ENCODE data around the gene TMEM179. TPM values are rescaled to one million over a fixed set of nuclear protein-coding genes. Genes with fewer than 3 reads are reported as not detected.

TMEM179 gene
- polyA plus RNA-seq, 1 donor (not counting 4 experiments of a cell fraction or from before 2014, with no cell fraction given), result not detected

DNA sequence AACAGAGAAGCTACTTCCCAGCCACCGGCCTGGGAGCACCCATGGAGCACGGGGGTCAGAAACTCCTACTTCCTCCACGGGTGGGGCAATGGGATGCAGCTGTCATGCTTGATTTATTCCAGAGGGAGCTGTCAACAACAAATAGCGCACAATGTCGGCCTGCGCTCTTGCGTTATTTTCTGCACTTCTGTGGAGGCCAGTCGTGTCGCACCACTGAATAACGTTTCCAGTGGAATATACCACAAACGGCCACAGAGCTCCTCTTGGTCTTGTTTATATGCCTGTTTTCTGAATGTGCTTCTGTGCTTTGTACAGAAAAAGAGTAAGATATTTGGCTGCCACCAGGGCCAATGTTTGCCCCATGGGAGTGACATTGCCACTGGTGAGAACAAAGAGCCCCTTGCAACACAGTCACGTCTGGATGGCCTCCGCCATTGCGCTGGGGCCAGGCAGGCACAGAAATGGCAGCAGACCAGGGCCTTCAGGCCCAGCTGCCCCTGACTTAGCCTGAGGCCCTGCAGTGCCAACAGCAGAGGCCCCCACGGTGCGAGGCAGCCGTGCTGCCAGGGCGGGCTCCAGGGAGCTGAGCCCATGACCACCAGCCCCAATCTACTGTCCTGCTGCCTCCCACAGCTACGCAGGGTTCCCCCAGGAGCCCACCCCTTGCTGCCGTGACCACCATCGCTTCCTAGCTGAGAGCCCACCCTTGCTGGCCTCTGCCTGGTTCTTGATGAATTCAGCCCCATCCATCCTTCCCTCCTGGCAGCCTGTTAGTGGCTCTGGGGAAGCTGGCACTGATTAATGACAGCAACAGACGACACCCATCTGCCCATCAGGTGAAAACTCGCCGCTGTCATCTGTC, 28.9 kb upstream of the TMEM179 start:
- H3K27ac ChIP-seq (ENCODE audit: control insufficient read depth, insufficient read depth, low read length), result no peak overlapping the region
- dilution Hi-C loops (cut with MboI; ENCODE audit: extremely low pct_ligation_motif_present, low sequenced_read_pairs), result no loop called here
- DNase-seq (ENCODE audit: low read depth, low spot score) (no peak), FAIRE-seq (no peak)
- H3K79me2 ChIP-seq (ENCODE audit: control insufficient read depth, insufficient read depth, low read length), result no peaks in the 10 kb centered on the region
- H3K9me1 ChIP-seq (ENCODE audit: control insufficient read depth, extremely low read depth, insufficient read depth, low read length), result no peaks in the 10 kb centered on the region
- H3K9ac ChIP-seq (ENCODE audit: control insufficient read depth, extremely low read depth, insufficient read depth, low read length), result no peak overlapping the region
- peaks cover 16% of the 10 kb centered on the region for H3K27me3 ChIP-seq (ENCODE audit: control insufficient read depth, extremely low read depth, insufficient read depth, low read length)
- no peaks in the 10 kb centered on the region for H4K20me1 ChIP-seq (ENCODE audit: control insufficient read depth, extremely low read depth, insufficient read depth, low read length)
- no peak overlapping the region for H3K4me2 ChIP-seq (ENCODE audit: control insufficient read depth, extremely low read depth, insufficient read depth, low read depth, low read length)
- H3K4me3 ChIP-seq (ENCODE audit: control insufficient read depth in 2 of 3, extremely low read depth in 1 of 3, insufficient read depth in 2 of 3, low read depth in 1 of 3, low read length in 3 of 3), result no peak overlapping the region
- no peak for TF ChIP-seq EZH2 (IDR thresholded peaks at IDR 0.05; ENCODE audit: low read length)
- TF ChIP-seq, protein P1, sequence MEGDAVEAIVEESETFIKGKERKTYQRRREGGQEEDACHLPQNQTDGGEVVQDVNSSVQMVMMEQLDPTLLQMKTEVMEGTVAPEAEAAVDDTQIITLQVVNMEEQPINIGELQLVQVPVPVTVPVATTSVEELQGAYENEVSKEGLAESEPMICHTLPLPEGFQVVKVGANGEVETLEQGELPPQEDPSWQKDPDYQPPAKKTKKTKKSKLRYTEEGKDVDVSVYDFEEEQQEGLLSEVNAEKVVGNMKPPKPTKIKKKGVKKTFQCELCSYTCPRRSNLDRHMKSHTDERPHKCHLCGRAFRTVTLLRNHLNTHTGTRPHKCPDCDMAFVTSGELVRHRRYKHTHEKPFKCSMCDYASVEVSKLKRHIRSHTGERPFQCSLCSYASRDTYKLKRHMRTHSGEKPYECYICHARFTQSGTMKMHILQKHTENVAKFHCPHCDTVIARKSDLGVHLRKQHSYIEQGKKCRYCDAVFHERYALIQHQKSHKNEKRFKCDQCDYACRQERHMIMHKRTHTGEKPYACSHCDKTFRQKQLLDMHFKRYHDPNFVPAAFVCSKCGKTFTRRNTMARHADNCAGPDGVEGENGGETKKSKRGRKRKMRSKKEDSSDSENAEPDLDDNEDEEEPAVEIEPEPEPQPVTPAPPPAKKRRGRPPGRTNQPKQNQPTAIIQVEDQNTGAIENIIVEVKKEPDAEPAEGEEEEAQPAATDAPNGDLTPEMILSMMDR (optimal IDR thresholded peaks at IDR 0.05 in 1 of 3, IDR thresholded peaks at IDR 0.05 in 1 of 3, conservative IDR thresholded peaks at IDR 0.05 in 1 of 3; ENCODE audit: extremely low read depth in 1 of 3, insufficient read depth in 2 of 3, low read length in 3 of 3), result no peak
- no peaks in the 10 kb centered on the region for H3K9me3 ChIP-seq (ENCODE audit: control insufficient read depth, low read depth, low read length)
- no peaks in the 10 kb centered on the region for H3K4me1 ChIP-seq (ENCODE audit: control insufficient read depth, extremely low read depth, insufficient read depth, low read length)
- H2AFZ ChIP-seq (ENCODE audit: control insufficient read depth, low read length), result no peak overlapping the region
- no peaks in the 10 kb centered on the region for H3K36me3 ChIP-seq (ENCODE audit: control insufficient read depth in 2 of 2, extremely low read depth in 1 of 2, insufficient read depth in 2 of 2, low read length in 2 of 2)

DNA sequence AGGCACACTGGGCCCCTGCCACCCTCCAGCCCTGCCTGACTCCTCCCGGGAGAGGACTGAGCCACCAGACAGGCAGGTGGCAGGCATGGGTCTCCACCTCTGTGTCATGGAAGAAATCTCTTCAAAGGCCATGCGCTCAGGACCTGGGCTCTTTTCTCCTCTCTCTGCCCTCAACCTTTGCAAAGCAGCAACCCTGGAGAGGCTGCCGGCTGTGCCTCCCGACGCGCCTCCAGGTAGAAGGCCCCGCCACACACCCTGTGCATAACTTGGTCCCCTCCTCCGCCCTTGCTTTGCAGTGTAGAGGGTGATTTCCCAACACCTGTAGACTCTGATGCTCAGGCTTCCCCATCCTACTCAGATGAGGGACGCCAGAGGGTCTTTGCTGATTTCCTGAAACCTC, 28.2 kb upstream of the TMEM179 start:
- no peak overlapping the region for H3K4me2 ChIP-seq (ENCODE audit: control insufficient read depth, extremely low read depth, insufficient read depth, low read depth, low read length)
- H3K79me2 ChIP-seq (ENCODE audit: control insufficient read depth, insufficient read depth, low read length), result no peaks in the 10 kb centered on the region
- no peaks in the 10 kb centered on the region for H4K20me1 ChIP-seq (ENCODE audit: control insufficient read depth, extremely low read depth, insufficient read depth, low read length)
- peaks cover 13% of the 10 kb centered on the region for H3K27me3 ChIP-seq (ENCODE audit: control insufficient read depth, extremely low read depth, insufficient read depth, low read length)
- no peak overlapping the region for H3K27ac ChIP-seq (ENCODE audit: control insufficient read depth, insufficient read depth, low read length)
- H3K9me1 ChIP-seq (ENCODE audit: control insufficient read depth, extremely low read depth, insufficient read depth, low read length), result no peaks in the 10 kb centered on the region
- TF ChIP-seq, protein P1 (optimal IDR thresholded peaks at IDR 0.05 in 1 of 3, IDR thresholded peaks at IDR 0.05 in 1 of 3, conservative IDR thresholded peaks at IDR 0.05 in 1 of 3; ENCODE audit: extremely low read depth in 1 of 3, insufficient read depth in 2 of 3, low read length in 3 of 3), result no peak
- TF ChIP-seq EZH2 (IDR thresholded peaks at IDR 0.05; ENCODE audit: low read length), result no peak
- H2AFZ ChIP-seq (ENCODE audit: control insufficient read depth, low read length), result no peak overlapping the region
- no peak overlapping the region for H3K4me3 ChIP-seq (ENCODE audit: control insufficient read depth in 2 of 3, extremely low read depth in 1 of 3, insufficient read depth in 2 of 3, low read depth in 1 of 3, low read length in 3 of 3)
- DNase-seq (ENCODE audit: low read depth, low spot score) (no peak), FAIRE-seq (no peak)
- no peak overlapping the region for H3K9ac ChIP-seq (ENCODE audit: control insufficient read depth, extremely low read depth, insufficient read depth, low read length)
- H3K4me1 ChIP-seq (ENCODE audit: control insufficient read depth, extremely low read depth, insufficient read depth, low read length), result no peaks in the 10 kb centered on the region
- dilution Hi-C loops (cut with MboI; ENCODE audit: extremely low pct_ligation_motif_present, low sequenced_read_pairs), result no loop called here
- H3K9me3 ChIP-seq (ENCODE audit: control insufficient read depth, low read depth, low read length), result no peaks in the 10 kb centered on the region
- H3K36me3 ChIP-seq (ENCODE audit: control insufficient read depth in 2 of 2, extremely low read depth in 1 of 2, insufficient read depth in 2 of 2, low read length in 2 of 2), result no peaks in the 10 kb centered on the region
